Inflammatory macrophage treated with lipopolysaccharide for 1 hour (primary cell): ENCODE measurements around the gene COL1A1.

Experiments used
- DNase-seq, 2 donors: peaks; one replicate each; pipeline ENCODE4 v3.0.0-alpha.2; 2020 to 2022

The COL1A1 gene

GRCh38 chr17:50141026-50141744, 60.2 kb downstream of the COL1A1 start:
- no peak for DNase-seq

- DNase-seq = peak; percentile 61 to 79
Observed at GRCh38 chr17:50139950-50140885, 61.2 kb downstream of the COL1A1 start.

GRCh38 chr17:50139185-50139783, 62.1 kb downstream of the COL1A1 start:
- no peak for DNase-seq

- DNase-seq = peak; percentile 56 to 92
Observed at GRCh38 chr17:50137042-50137441, 64.4 kb downstream of the COL1A1 start.

GRCh38 chr17:50136096-50136687, 65.2 kb downstream of the COL1A1 start:
- DNase-seq = no peak

GRCh38 chr17:50135316-50136095, 65.9 kb downstream of the COL1A1 start:
- no peak for DNase-seq

GRCh38 chr17:50134206-50135110, 67.0 kb downstream of the COL1A1 start:
- no peak for DNase-seq

- no peak for DNase-seq
Observed at GRCh38 chr17:50133769-50134099, 67.7 kb downstream of the COL1A1 start.
